A549 (cell line): ENCODE results near the gene FBXO7.

ENCODE experiments used
- CHD2 ChIP-seq: fragments of 150-350 bp; IDR thresholded peaks from 2 replicates; pipeline ENCODE4 v1.6.1; 2014; ENCODE audit warnings: low read length; ENCODE audit not compliant: partially characterized antibody
- JUN ChIP-seq, 2 experiments: fragments of >200 bp; sonication (Bioruptor Twin); formaldehyde crosslinking; IDR thresholded peaks; 2 replicates in 1 of 2; 3 replicates in 1 of 2; pipeline ENCODE4 v1.6.1; 2016 to 2017
- POLR2A ChIP-seq: IDR thresholded peaks from 2 replicates; pipeline ENCODE4 v1.6.1; 2012; ENCODE audit warnings: mild to moderate bottlenecking, low read length
- SMC3 ChIP-seq: fragments of >200 bp; sonication (Bioruptor Twin); formaldehyde crosslinking; IDR thresholded peaks from 3 replicates; pipeline ENCODE4 v1.6.1; 2018; ENCODE audit warnings: inconsistent platforms
- TF ChIP-seq, protein P1 (sequence below): fragments of 250-450 bp; sonication (Bioruptor Pico); IDR thresholded peaks from 2 replicates; pipeline ENCODE4 v1.5.0; 2021; ENCODE audit warnings: mild to moderate bottlenecking, moderate library complexity, borderline replicate concordance

DNA sequence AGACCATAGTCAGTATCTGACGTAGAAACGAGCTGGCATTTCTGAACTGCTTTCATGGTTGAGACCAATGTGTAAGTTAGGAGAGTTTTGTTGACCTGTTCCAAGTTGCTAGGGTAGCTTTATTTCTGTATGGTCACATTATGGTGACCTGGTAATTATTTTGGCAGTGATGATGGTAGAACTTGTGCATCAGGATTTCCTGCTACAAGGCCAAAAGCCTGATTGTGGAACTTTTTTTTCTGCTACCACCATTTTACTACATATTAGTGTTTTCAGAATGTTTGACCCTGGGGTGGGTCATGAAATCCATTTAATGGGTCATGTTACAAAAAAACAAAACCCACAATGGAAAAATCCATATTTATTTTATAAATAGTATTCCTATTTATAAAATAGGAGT, 18.9 kb downstream of the FBXO7 start:
- TF ChIP-seq CHD2 (no peak), POLR2A (no peak), SMC3 (no peak), JUN (IDR thresholded peaks at IDR 0.05) (no peak)
- TF ChIP-seq, protein P1, sequence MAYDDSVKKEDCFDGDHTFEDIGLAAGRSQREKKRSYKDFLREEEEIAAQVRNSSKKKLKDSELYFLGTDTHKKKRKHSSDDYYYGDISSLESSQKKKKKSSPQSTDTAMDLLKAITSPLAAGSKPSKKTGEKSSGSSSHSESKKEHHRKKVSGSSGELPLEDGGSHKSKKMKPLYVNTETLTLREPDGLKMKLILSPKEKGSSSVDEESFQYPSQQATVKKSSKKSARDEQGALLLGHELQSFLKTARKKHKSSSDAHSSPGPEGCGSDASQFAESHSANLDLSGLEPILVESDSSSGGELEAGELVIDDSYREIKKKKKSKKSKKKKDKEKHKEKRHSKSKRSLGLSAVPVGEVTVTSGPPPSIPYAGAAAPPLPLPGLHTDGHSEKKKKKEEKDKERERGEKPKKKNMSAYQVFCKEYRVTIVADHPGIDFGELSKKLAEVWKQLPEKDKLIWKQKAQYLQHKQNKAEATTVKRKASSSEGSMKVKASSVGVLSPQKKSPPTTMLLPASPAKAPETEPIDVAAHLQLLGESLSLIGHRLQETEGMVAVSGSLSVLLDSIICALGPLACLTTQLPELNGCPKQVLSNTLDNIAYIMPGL (CRISPR knock-in tag), result no peak
